ENCODE results near the gene BSG.

GRCh38 chr19:572743-573518 is 535 bp downstream of the BSG start:
- TF ChIP-seq POLR2A (IDR thresholded peaks at IDR 0.05; ENCODE audit: low read depth, low read length) (no peak; the same call in 1 of the 2 replicates), CTCF (conservative IDR thresholded peaks at IDR 0.05; ENCODE audit: low read depth, low read length) (no peak), USF2 (IDR thresholded peaks at IDR 0.05; ENCODE audit: low read depth, low read length) (no peak), ELK1 (IDR thresholded peaks at IDR 0.05; ENCODE audit: borderline replicate concordance, low read depth, low read length) (no peak), MAFK (IDR thresholded peaks at IDR 0.05; ENCODE audit: low read depth, low read length) (no peak)
